SU-DHL-6 (cell line): ENCODE results near the gene STIP1.

Experiments used
- EZH2phosphoT487 ChIP-seq: fragments of 200-600 bp; sonication (generic), shearing (Covaris generic); conservative IDR thresholded peaks from 2 replicates; pipeline ENCODE4 v1.6.1; 2018; ENCODE audit warnings: mild to moderate bottlenecking, antibody characterized with exemption, low read length, moderate library complexity, mixed read lengths
- TF ChIP-seq, protein P1 (sequence below): fragments of 200-600 bp; sonication (generic); IDR thresholded peaks from one replicate; pipeline ENCODE4 v1.5.1; 2017; ENCODE audit warnings: antibody characterized with exemption, mild to moderate bottlenecking, low read length, moderate library complexity; ENCODE audit not compliant: insufficient read depth, poor library complexity, severe bottlenecking

DNA sequence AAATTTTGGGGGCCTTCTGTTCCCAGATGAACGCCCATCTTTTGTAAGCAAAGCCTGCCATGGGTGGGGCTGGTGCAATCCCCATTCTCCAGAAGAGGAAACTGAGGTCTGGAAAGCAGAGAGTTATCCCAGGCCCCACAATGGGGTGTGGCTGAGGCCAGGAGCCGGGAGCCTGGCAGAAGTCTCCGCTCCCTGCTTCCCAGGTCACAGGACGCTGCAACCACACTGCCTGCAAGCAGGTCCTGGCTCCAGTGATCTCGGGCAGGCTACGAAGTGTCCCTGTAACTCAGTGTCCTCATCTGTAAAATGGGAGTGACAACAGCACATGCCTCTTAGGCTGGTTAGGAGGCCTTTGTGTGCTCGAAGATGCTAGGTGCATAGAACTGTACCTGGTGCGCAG lies 67.1 kb downstream of the STIP1 start:
- TF ChIP-seq, protein P1, sequence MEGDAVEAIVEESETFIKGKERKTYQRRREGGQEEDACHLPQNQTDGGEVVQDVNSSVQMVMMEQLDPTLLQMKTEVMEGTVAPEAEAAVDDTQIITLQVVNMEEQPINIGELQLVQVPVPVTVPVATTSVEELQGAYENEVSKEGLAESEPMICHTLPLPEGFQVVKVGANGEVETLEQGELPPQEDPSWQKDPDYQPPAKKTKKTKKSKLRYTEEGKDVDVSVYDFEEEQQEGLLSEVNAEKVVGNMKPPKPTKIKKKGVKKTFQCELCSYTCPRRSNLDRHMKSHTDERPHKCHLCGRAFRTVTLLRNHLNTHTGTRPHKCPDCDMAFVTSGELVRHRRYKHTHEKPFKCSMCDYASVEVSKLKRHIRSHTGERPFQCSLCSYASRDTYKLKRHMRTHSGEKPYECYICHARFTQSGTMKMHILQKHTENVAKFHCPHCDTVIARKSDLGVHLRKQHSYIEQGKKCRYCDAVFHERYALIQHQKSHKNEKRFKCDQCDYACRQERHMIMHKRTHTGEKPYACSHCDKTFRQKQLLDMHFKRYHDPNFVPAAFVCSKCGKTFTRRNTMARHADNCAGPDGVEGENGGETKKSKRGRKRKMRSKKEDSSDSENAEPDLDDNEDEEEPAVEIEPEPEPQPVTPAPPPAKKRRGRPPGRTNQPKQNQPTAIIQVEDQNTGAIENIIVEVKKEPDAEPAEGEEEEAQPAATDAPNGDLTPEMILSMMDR = no peak
- no peak for TF ChIP-seq EZH2phosphoT487
